Activated CD4-positive, alpha-beta T cell treated with anti-CD3 and anti-CD28 coated beads, Interleukin-2, amount 50 U/mL, for 1 hour (primary cell): Measurements from ENCODE around the gene THADA.

Experiments used
- DNase-seq: peaks from one replicate; pipeline ENCODE4 v3.0.0-alpha.2; 2020

THADA gene

DNA sequence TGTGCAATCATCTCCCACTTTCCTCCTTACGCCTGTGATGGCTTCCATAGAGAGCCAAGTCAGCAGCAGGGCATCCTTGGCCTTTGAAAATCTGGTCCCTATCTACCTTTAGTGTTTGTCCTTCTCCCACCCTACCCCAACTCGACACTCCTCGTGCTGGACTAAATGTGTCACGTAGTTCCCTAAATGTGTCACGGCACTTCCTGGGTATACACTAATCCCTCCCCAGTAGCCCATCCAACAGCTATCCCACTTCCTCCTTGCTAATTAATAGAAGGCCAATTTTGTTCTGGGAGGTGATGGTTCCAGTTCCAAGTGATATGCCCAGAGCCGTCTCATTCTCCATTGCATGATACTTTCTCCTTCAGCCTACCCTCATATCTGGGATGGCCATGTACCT, 332.9 kb downstream of the THADA start:
- no peak for DNase-seq

DNA sequence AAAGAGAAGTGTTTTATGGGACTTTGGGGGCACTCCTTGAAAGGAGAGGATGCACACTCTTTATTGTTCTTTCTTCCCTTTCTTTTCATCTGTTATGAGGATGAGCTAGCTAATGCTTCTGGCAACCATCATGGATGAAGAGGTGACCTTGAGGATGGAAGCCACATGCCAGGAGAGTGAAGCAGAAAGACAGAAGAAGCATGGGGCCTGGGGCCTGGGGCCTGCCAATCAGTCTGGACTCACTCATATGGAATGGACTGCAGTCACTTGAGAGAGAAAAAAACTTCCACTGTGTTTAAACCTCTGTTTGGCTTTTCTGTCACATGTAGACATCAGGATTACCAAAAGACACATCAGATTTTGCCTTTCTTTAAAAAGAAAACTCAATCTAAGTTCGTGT, 333.6 kb downstream of the THADA start:
- DNase-seq, result no peak

DNA sequence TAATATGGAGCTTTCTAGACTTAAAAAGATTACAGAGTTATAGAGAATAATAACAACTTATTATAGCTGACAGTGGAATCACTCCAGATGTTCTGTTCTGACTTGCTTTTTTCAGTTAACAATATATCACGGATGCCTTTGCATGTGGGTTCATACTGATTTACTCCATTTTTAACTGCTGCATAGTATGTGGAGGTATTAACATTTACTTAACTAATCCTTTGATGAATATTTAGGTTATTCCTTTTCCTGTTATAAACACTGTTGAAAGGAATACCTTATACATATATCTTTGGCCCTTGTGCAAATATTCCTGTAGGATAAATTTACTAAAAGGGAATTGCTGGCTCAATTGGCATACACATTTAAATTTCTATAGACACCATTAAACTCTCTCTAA, 336.3 kb downstream of the THADA start:
- DNase-seq, result no peak

DNA sequence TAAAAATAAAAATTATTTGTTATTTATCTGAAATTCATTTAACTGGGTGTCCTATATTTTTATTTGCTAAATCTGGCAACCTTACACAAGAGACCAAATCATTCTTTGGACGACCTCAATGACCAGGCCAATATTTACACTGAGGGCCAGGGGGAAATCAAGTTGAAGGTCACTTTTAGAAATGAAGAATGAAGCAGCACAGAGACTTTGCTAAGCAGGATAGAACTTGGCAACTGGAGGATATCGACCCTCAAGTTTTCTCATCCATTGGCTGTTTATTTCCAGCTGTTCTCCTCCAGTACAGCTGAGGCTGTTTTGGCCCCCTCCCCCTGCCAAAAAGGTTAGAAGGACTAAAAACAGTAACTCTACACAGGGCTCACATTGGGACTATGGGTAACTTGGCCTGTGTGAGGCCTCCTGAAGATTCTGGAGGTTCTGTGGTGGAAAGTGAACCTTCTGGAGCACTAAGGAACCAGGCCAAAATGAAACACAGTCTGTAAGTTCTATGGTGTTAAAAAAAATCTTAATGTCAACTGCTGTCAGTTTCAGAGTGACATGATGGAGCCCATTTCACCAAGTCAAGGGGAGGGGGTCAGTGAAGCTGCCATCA, 337.2 kb downstream of the THADA start:
- no peak for DNase-seq

DNA sequence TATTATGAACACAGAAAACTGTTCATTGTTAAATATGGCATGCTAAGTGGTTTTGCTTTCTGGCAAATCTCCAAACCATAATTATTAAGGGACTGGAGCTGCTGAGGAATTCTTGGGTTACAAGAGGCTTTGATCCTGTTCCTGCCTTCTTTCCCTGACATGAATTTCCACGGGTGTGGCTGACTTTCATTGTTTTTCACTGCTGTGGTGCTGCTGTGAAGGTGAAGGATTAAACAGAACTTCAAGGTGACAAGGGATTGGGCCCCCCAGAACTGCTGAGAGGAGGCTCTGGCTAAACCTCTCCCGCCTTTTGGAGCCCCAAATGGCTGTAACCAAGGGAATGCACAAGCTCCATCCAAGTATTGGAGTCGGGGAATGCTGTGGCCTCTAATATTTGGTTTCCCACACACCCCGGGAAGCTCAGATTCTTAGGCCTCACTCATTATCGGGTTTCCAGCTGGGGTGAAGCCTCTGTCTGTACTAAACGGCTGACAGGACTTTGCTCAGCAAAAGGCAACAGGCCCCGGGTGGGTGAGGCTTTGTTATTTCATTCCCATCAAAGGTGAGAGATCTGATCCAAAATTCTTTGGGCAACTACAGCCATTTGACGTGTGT, 340.4 kb downstream of the THADA start:
- no peak for DNase-seq

DNA sequence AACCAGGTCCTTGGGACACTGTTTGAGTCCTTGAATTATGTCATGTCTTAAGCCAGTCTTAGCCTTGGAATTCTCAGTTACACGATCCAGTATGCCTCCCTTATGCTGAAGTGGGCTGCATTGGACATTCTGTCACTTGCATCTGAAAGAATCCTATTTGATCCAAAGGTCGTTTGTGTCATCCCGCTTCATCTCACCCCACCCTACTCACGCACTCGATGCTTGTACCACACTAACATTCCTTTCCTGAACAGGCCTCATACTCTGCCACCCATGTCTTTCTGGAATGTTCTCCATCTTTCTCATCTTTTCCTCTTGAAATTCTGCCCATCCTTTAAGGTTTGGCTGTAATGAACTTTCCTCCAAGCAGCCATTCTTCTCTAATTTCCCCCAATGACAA, 341.5 kb downstream of the THADA start:
- no peak for DNase-seq

DNA sequence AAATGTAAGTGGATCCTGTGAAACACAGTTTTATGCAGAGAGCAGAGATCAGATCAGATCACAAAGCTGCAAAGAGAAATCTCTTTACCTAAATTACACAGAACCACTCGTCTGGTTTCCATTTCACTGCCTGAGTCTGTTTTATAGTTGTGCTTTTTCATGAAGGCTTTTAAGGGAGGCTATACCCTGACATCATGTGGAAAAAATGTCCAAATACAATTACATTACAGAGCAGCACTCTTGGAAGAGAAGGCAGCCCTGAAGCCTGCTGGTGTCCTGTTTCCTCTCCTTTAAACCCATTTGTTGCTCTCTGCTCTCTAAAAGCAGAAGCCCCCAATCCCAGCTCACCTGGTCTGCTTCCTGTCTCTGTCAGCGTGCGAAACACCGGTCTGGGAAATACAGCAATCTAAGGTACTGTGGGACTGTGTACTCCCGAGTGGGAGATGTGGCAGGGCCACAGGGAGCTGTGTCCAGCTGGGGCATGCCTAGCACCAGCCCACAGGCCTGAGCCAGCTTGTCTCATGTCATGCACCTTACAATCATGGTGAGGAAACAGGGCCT, 344.6 kb downstream of the THADA start:
- no peak for DNase-seq

DNA sequence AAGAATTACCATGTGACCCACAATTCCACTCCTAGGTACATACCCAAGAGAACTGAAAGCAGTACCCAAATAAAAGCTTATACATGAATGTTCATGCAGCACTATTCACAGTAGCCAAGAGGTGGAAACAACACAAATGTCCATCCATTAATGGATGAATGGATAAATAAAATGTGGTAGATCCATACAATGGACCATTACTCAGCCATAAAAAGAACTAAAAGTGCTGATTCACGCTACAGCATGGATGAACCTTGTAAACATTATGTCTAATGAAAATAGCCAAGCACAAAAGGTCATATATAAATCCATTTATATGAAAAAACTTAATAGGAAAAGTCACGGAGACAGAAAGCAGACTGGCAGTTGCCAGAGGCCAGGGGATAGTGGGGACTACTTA, 345.8 kb downstream of the THADA start:
- no peak for DNase-seq

DNA sequence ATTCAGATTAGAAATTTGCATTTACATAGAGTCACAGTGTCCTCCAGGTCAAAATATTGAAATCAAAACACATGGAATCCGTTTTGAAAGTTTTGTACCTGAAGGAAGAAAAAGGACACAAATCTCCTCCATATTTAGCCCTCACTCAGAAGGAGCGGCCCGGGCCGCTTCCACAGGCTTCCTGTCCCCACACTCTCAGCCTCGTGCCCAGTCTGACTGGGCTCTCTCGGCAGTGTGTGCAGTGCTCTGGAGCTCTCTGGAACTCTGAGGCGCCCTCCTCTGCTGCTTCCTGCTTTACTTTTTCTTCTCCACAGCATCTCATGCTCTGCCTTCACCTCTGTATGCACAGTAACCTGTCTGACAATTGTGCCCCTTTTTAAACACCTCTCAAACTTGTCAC, 347.2 kb downstream of the THADA start:
- no peak for DNase-seq

DNA sequence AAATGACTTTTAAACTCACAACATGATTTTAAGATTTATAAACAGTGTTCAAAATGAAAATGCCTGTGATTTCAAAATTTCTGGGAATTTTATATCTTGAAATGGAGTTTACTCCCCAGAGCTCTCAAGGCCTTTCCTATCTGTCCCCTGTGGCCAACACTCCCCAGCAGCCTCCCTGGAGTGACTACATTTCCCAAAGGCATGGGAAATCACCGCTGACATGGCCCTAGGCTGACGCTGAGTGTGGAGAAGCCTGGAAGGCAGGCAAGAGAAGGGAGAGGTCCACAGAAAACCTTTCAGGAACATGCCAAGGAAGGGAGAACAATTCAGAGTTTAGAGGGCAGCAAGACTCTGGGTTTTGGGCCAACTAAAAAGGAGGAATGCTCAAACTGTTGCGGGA, 349.2 kb downstream of the THADA start:
- DNase-seq, result no peak

DNA sequence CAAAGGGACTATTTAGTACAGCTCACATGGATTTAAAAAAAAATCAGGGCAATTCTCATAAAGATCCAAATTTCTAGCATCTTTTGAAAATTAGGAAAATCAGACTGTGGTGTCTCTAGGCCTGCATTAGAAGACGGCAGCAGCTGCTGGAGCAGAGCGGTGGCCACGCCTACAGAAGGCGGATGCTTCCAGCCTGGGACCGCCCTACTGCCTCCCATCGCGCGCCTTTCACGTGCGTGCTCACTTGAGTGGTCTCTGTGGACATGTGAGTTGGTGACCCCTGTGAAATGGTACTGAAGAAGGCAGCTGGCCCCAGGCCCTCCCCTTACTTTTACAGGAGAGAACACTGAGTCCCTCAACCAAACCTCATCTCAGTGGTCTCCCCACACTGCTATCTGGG, 354.3 kb downstream of the THADA start:
- DNase-seq, result no peak

DNA sequence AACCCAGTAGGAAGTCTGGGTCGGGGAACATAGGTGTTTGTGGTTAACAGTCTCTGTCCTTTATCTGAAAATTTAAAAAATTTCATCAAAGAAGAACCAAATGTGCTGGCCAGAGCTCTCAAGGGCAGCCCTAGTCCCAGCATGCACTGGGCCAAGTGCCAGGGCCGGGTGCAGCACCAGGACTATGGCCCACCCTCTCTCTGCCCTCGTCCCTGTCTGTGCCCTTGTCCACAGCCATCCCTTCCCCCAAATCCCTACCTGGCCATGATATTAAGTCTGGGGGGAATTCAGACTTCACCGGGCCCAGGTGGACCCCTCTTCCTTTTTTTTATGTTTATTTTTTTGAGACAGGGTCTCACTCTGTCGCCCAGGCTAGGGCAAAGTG, 355.1 kb downstream of the THADA start:
- no peak for DNase-seq

DNA sequence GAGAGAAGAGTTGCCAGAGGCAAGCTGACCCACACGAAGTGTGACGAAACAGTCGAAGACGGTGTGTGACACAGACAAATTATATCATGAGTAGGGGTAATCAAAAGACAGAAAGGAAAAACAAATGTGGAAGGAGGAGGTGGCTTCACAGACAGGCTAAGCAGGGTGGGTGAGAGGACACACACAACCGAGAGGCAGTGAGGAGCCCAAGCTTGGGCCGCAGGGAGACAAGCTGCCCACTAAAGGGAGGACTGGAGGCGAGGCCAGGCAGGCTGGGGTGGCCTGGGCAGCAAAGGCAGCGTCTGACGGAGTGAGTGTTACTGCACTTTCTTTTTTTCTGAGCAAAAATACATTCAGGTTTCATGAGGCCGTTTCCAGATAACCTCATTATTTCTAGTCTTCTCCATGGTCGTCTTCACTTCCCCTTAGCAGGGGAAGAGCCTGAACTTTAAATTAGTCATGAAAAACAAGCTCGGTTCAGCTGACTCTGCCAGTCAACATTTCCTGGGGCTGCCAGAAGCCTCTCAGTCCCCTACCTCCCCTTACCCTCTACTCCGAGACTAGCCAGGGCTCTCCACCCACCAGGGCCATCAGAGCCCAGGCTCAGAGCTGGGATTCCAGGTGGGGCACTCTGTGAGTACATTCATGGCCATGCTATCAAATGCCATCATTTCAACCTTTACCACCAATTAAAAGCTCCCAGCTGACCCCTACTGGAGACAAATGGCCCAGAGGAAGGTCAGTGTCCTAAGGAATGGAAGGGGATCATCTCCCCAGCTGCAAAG, 355.7 kb downstream of the THADA start:
- DNase-seq, result no peak

DNA sequence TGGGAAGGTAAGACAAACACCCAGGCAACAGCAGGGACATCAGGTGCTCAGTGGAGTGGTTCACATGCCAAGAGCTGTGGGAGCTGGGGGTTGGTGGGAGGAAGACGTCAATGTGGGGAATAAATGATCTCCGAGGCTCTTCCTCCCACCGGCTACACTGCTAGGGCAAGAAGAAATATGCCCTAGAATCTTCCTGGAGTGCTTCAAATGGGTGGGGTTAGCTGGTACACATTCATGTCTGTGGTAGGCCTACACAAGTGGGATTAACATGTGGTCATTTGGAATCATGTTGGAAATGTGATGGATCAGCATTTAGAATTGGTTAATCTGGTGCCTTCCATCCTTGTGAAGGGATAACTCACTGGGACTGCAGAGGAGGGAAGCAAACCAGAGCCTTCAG, 357.0 kb downstream of the THADA start:
- no peak for DNase-seq

DNA sequence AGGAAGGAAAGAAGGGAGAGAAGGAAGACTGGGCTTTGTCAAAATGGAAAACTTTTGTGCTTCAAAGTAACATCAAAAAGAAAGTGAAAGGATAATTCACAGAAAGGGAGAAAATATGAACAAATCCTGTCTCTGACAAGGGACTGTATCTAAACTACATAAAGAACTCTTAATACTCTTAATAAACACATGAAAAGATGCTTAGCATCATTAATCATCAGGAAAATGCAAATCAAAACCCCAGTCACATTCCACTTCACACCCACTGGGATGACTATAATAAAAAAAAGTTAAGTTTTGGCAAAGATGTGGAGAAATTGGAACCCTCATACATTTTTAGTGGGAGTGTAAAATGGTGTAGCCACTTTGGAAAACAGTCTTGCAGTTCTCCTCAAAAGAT, 357.7 kb downstream of the THADA start:
- no peak for DNase-seq

DNA sequence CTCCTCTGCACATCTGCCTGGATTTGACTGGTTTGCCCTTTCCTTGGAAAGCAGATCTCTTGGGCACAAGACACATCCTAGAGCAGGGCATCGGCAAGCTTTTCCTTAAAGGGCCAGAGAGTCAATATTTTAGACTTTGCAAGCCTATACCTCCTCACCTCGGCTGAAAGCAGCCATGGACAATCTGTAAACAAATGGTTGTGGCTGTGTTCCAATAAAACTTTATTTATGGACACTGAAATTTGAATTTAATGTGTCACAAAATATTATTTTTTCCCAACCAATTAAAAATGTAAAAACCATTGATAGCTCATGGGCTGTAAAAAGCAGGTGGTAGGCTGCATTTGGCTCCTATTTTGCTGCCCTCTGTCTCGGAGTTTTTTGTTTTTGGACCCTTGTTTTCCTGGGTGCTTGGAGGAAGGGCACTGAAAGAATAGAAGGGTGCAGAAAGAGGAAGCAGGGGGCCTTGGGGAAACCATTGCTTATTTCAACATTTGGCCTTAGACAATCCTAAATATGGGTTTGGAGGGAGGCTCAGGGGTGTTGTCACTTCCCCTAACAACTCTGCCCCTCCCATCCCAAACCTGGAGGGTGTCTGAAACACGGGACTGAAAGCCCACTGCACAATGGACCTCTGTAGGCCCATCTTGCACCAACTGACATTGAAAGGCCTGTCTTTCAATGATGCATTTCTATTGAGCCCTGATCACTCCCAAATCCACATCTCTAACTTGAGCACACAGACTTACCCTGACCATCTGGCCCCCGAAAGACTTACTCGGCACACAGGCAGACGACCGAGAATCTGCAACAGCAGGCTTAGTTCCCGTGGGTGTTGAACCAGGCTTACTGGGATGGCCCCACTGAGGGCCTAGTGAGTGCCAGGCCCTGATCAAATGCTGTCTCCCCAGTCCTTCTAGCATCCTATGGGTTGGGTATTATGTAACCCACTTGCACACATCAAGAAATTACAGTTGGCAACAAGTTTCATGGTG, 362.3 kb downstream of the THADA start:
- no peak for DNase-seq

DNA sequence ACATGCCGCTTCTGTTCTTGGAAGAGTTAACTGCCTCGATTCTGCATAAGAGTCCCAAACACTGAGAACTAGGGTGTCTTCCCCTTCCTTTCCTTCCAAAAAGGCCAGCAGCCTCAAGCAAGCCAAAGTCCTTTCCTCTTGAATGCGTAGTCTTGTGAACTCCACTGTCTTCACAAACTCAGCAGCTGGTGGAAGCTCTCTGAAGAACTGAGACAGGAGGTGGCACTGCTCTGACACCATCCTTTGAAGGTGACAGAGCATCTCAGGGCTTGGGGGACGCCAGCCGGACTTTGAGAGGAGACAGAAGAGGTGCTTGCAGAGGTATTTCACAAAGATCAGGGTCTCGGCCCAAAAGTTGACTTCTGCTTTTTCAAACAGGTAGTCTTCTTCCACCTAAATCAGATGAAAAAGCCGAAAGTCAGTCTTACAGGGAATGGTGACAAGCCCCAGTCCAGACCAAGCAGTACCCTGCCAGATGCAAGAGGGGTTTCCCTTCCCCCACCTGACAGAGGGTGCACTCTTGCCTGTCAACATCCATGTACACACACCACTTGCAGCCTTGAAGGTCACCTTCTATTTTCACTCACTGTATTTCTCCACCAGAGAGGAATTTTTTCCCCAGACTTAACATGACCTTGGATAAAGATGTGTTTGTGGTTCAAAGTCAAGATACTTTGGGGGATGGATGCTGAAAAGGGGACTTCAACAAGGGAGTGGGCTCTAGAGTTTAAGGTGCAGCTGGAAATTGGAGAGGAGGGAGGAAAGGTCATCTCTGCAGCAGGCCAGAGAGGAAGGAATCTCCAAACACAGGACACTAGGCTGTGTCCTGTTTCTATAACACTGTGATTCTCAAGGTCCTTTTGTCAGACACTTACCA, 364.6 kb downstream of the THADA start:
- DNase-seq, result no peak

DNA sequence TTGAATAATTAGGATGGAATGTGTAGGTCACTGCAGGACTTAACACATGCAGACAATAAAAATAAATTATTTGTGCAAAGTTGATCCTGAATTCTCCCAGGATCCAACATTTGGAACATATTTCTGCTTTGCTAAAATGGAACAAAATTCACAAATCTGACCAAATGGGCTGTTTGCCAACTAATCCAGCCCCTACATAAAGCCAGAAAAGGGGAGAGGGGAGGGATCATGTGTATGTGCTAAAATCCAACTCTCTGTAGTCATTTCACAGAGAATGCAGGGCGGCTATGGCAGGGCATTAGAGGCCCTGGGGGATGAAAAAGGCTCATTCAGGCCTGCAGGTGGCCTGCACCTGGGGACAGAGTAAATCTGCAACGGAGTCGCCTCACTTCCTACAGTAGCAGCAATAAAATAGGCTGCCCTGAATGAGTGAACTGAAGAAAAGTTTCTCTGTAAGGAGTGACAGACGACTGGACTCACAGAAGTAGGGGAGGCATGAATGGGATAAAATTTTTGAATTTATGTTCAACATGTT, 365.4 kb downstream of the THADA start:
- no peak for DNase-seq

DNA sequence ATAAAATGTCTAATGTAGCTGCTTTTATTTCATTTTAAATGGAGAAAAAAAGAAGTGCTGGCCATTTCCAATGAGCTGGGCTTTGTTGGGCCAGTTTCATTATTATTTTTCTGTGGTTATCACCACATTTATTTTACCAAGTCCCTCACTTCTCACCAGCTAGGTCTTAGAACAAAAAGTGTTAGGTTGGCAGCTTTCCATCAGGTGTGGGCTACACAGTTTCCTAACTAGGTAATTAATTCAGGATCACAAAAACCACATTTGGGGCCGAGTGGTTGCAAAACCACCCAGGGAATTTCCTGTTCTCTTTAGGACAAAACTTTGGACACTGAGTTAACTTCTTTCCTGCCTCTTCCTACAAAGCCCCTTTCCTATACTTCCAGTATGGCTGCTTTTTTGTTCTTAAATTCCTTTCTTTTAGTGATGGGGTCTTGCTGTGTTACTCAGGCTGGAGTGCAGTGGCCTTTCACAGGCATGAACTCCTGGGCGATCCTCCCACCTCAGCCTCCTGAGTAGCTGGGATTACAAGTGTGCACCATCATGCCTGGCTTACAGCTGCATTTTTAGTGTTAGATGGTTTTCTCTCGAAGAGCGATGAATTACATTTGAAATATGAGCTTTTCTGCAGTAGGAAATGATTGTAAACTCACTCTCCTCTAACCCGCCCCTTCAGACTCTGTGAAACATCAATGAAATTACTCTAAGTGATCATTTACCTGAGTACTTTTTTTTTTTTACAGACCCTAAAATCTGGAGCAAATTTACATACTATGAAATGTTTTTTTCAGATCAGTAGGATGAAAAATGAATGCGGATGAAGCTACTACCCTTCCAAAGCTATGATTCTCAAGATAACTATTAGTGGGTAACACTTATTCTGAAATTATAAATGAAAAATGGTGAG, 366.8 kb downstream of the THADA start:
- no peak for DNase-seq

DNA sequence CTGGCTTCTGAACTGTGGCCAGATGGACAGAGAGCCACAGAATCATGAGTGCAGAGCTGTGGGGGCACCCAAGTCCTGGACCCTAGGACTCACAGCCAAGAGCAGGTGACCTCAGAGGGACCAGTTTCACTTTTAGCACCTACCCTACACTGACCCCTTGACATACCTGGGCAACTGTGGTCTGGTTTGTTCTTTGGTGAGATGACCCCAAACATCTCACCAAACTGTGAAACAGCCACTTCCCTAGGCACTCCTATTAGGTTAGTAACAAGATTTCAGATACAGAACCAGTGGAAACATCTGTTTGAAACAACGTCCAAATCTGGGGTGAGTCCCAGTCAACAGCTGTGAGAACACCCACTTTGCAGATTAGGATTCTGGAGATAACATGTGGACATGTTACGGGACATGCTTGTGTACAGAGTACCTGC, 367.5 kb downstream of the THADA start:
- DNase-seq, result no peak
